Neural progenitor cell (in vitro differentiated cells): ENCODE results near the gene LAP3. TPM values are rescaled to one million over a fixed set of nuclear protein-coding genes. Genes with fewer than 3 reads are reported as not detected.

Experiments
- DNase-seq: peaks from one replicate; pipeline ENCODE4 v3.0.0-alpha.2; 2016; ENCODE audit warnings: low spot score
- H2AFZ ChIP-seq: fragments of 200-600 bp; sonication (generic); replicated peaks from 2 replicates; pipeline ENCODE4 v1.6.1; 2016; ENCODE audit warnings: antibody characterized with exemption
- H3F3A ChIP-seq: fragments of 200-600 bp; sonication (generic); 2 replicates; pipeline ENCODE4 v1.6.1; 2016; ENCODE audit warnings: antibody characterized with exemption, low read depth
- H3K27ac ChIP-seq: fragments of 200-600 bp; sonication (generic); 2 replicates; pipeline ENCODE4 v1.5.1; 2016; ENCODE audit warnings: mild to moderate bottlenecking
- H3K27me3 ChIP-seq: fragments of 200-600 bp; sonication (generic); 2 replicates; pipeline ENCODE4 v1.6.1; 2016; ENCODE audit warnings: mild to moderate bottlenecking, moderate library complexity
- H3K36me3 ChIP-seq: fragments of 200-600 bp; sonication (generic); 2 replicates; pipeline ENCODE4 v1.5.1; 2016
- H3K4me1 ChIP-seq: fragments of 200-600 bp; sonication (generic); 2 replicates; pipeline ENCODE4 v1.6.1; 2016; ENCODE audit warnings: mixed run types
- H3K4me2 ChIP-seq: fragments of 200-600 bp; sonication (generic); 2 replicates; pipeline ENCODE4 v1.6.1; 2016
- H3K4me3 ChIP-seq: fragments of 200-600 bp; sonication (generic); 2 replicates; pipeline ENCODE4 v1.5.1; 2016
- H3K79me2 ChIP-seq: fragments of 200-600 bp; sonication (generic); 2 replicates; pipeline ENCODE4 v1.6.1; 2016; ENCODE audit warnings: low read depth
- H3K9ac ChIP-seq: fragments of 200-600 bp; sonication (generic); 2 replicates; pipeline ENCODE4 v1.6.1; 2016
- H3K9me3 ChIP-seq: fragments of 200-600 bp; sonication (generic); 2 replicates; pipeline ENCODE4 v1.5.1; 2016; ENCODE audit warnings: low read depth
- H4K20me1 ChIP-seq: fragments of 200-600 bp; sonication (generic); 2 replicates; pipeline ENCODE4 v1.6.1; 2016; ENCODE audit warnings: low read depth
- H3K27ac Mint-ChIP-seq: 3 replicates; pipeline ENCODE4 v1.8.0; 2021; ENCODE audit warnings: mixed read lengths
- H3K27me3 Mint-ChIP-seq: 2 replicates; pipeline ENCODE4 v1.8.0; 2022; ENCODE audit warnings: low read depth, mild to moderate bottlenecking, inconsistent platforms, moderate library complexity, mixed read lengths; ENCODE audit not compliant: insufficient read depth
- H3K36me3 Mint-ChIP-seq: 3 replicates; pipeline ENCODE4 v1.8.0; 2021; ENCODE audit warnings: mixed read lengths
- H3K4me1 Mint-ChIP-seq: 3 replicates; pipeline ENCODE4 v1.8.0; 2021; ENCODE audit warnings: mixed read lengths
- H3K4me3 Mint-ChIP-seq: 3 replicates; pipeline ENCODE4 v1.8.0; 2021; ENCODE audit warnings: mild to moderate bottlenecking, moderate library complexity, mixed read lengths
- H3K9me3 Mint-ChIP-seq: 3 replicates; pipeline ENCODE4 v1.8.0; 2020; ENCODE audit warnings: mixed read lengths
- CTCF ChIP-seq: fragments of 200-600 bp; sonication (generic); IDR thresholded peaks from 2 replicates; pipeline ENCODE4 v1.5.1; 2017; ENCODE audit warnings: antibody characterized with exemption, mild to moderate bottlenecking
- EZH2 ChIP-seq: fragments of 200-600 bp; sonication (generic); IDR thresholded peaks from 2 replicates; pipeline ENCODE4 v1.6.1; 2017; ENCODE audit warnings: antibody characterized with exemption, mild to moderate bottlenecking, moderate library complexity
- EZH2phosphoT487 ChIP-seq: fragments of 200-600 bp; sonication (generic); IDR thresholded peaks from 2 replicates; pipeline ENCODE4 v1.6.1; 2017; ENCODE audit warnings: antibody characterized with exemption
- total RNA-seq: library from RNA; depleted of rRNA; stranded (reverse); fragments of >200 nt; gene quantifications from 2 replicates; pipeline ENCODE4 v1.2.3, GENCODE V29; 2015; ENCODE audit warnings: low replicate concordance

The LAP3 gene
- total RNA-seq, 1 donor from 2014 or later, result 58.3 TPM

GRCh38 chr4:17558941-17559708 lies 17.9 kb upstream of the LAP3 start:
- H4K20me1 ChIP-seq, result no peaks in the 10 kb centered on the region
- DNase-seq, result no peak
- Mint-ChIP-seq H3K36me3 (no peaks in the 10 kb centered on the region), H3K4me3 (no peak overlapping the region), H3K27me3 (peaks cover 6% of the 10 kb centered on the region), H3K27ac (no peak overlapping the region), H3K4me1 (no peaks in the 10 kb centered on the region), H3K9me3 (no peaks in the 10 kb centered on the region)
- H3K4me1 ChIP-seq, result no peaks in the 10 kb centered on the region
- no peaks in the 10 kb centered on the region for H3K79me2 ChIP-seq
- H3K36me3 ChIP-seq, result no peaks in the 10 kb centered on the region
- H3F3A ChIP-seq, result no peaks in the 10 kb centered on the region
- H3K9me3 ChIP-seq, result no peaks in the 10 kb centered on the region
- no peak overlapping the region for H3K27ac ChIP-seq
- no peak overlapping the region for H3K4me3 ChIP-seq
- TF ChIP-seq EZH2, result no peak
- no peak for TF ChIP-seq EZH2phosphoT487
- no peak for TF ChIP-seq CTCF
- H3K9ac ChIP-seq, result no peak overlapping the region
- H3K27me3 ChIP-seq, result no peaks in the 10 kb centered on the region
- H2AFZ ChIP-seq, result no peak overlapping the region
- no peak overlapping the region for H3K4me2 ChIP-seq

GRCh38 chr4:17559709-17560048 lies 17.3 kb upstream of the LAP3 start:
- Mint-ChIP-seq H3K4me1 (no peaks in the 10 kb centered on the region), H3K9me3 (no peaks in the 10 kb centered on the region), H3K4me3 (no peak overlapping the region), H3K36me3 (no peaks in the 10 kb centered on the region), H3K27ac (no peak overlapping the region), H3K27me3 (peaks cover 2% of the 10 kb centered on the region)
- Histone ChIP-seq H2AFZ (no peak overlapping the region), H3K4me3 (no peak overlapping the region), H3K4me2 (no peak overlapping the region), H3K27me3 (no peaks in the 10 kb centered on the region), H3K9ac (no peak overlapping the region), H4K20me1 (no peaks in the 10 kb centered on the region), H3K4me1 (no peaks in the 10 kb centered on the region), H3K79me2 (no peaks in the 10 kb centered on the region), H3K9me3 (no peaks in the 10 kb centered on the region), H3K27ac (no peak overlapping the region), H3K36me3 (no peaks in the 10 kb centered on the region), H3F3A (no peaks in the 10 kb centered on the region)
- no peak for TF ChIP-seq EZH2phosphoT487
- no peak for TF ChIP-seq CTCF
- no peak for TF ChIP-seq EZH2
- DNase-seq, result no peak

DNA sequence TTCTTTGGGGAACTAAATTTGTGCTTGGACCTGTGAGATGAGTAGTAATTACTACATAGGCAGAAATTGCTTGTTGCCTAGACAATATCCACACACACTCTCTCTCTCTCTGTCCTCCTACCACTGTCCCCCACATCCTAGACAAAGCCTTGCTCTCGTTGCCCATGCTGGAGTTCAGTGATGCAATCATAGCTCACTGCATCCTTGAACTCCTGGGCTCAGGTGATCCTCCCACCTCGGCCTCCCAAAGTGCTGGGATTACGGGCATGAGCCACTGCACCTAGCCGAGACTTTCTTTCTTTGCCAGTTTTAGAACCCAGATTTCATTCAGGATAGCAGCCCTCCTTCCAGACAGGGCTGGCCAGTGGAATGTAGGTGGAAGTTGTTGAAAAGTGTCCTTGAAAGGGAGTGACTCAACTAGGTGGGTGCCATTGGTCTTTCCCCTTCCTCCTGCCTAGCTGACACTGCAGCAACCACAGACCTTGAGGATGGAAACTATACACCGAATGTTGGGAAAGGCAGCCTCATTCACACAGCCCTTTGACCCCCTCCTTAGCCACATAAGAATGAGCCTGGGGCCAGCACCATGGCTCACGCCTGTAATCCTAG lies 16.8 kb upstream of the LAP3 start:
- no peak overlapping the region for H3K27ac ChIP-seq
- H2AFZ ChIP-seq, result no peak overlapping the region
- no peak for DNase-seq
- no peaks in the 10 kb centered on the region for H3K4me1 ChIP-seq
- Mint-ChIP-seq H3K9me3 (no peaks in the 10 kb centered on the region), H3K27ac (no peak overlapping the region), H3K27me3 (no peaks in the 10 kb centered on the region), H3K4me3 (no peak overlapping the region), H3K4me1 (no peaks in the 10 kb centered on the region), H3K36me3 (no peaks in the 10 kb centered on the region)
- no peaks in the 10 kb centered on the region for H4K20me1 ChIP-seq
- no peaks in the 10 kb centered on the region for H3K36me3 ChIP-seq
- H3K4me2 ChIP-seq, result no peak overlapping the region
- H3F3A ChIP-seq, result no peaks in the 10 kb centered on the region
- no peaks in the 10 kb centered on the region for H3K79me2 ChIP-seq
- no peak overlapping the region for H3K4me3 ChIP-seq
- no peaks in the 10 kb centered on the region for H3K27me3 ChIP-seq
- no peak overlapping the region for H3K9ac ChIP-seq
- TF ChIP-seq CTCF (no peak), EZH2 (no peak), EZH2phosphoT487 (no peak)
- no peaks in the 10 kb centered on the region for H3K9me3 ChIP-seq
